H1 (cell line): ENCODE measurements around the gene GZMM. TPM values are rescaled to one million over a fixed set of nuclear protein-coding genes. Genes with fewer than 3 reads are reported as not detected.

Source experiments
- CTCF ChIA-PET: fragments of 300-600 bp; sonication (Branson Sonifier 250); formaldehyde crosslinking; loops from one replicate; lab custom pipeline; 2021; ENCODE audit not compliant: partially characterized antibody; lab: Charles Lee
- POLR2A ChIA-PET: fragments of 300-600 bp; sonication (Branson Sonifier 250); formaldehyde crosslinking; loops from one replicate; lab custom pipeline; 2021; ENCODE audit warnings: inconsistent platforms; ENCODE audit not compliant: partially characterized antibody; lab: Charles Lee
- DNase-seq, 2 experiments: peaks; one replicate each; pipeline versions ENCODE4 v3.0.0 to v3.0.0-alpha.2; 2010 to 2022; ENCODE audit warnings: low spot score in 2 of 2, low read depth in 1 of 2, mixed read lengths in 1 of 2
- FAIRE-seq: peaks from 2 replicates; lab custom pipeline; 2011; peaks lifted over from hg19 to GRCh38; lab: Jason Lieb, UNC
- H2AFZ ChIP-seq: 2 replicates; pipeline ENCODE4 v1.8.1; 2012; ENCODE audit warnings: low read length, inconsistent platforms
- H2AK5ac ChIP-seq: 2 replicates; pipeline ENCODE4 v1.6.1; 2013; ENCODE audit warnings: low read depth, low read length
- H2BK120ac ChIP-seq: replicated peaks from 2 replicates; pipeline ENCODE3; 2013; ENCODE audit warnings: low read depth, low read length, inconsistent platforms
- H2BK12ac ChIP-seq: 2 replicates; pipeline ENCODE4 v1.6.1; 2013; ENCODE audit warnings: low read depth, low read length
- H2BK15ac ChIP-seq: 2 replicates; pipeline ENCODE4 v1.6.1; 2013; ENCODE audit warnings: low read length
- H2BK20ac ChIP-seq: 2 replicates; pipeline ENCODE4 v1.6.1; 2013; ENCODE audit warnings: low read length
- H2BK5ac ChIP-seq: 2 replicates; pipeline ENCODE4 v1.6.1; 2013; ENCODE audit warnings: low read depth, low read length
- H3K14ac ChIP-seq: 2 replicates; pipeline ENCODE4 v1.6.1; 2013; ENCODE audit warnings: inconsistent platforms; ENCODE audit not compliant: insufficient read length
- H3K18ac ChIP-seq: 2 replicates; pipeline ENCODE4 v1.6.1; 2013; ENCODE audit warnings: low read length; ENCODE audit errors: extremely low read depth
- H3K23ac ChIP-seq: 2 replicates; pipeline ENCODE4 v1.6.1; 2013; ENCODE audit warnings: inconsistent platforms; ENCODE audit not compliant: insufficient read length
- H3K23me2 ChIP-seq: 2 replicates; pipeline ENCODE4 v1.6.1; 2013; ENCODE audit warnings: low read depth, low read length
- H3K27ac ChIP-seq: 2 replicates; pipeline ENCODE4 v1.6.1; 2011; ENCODE audit warnings: low read depth, low read length, inconsistent platforms
- H3K27me3 ChIP-seq, 4 experiments: replicated peaks in 1 of 4; 1 replicate in 1 of 4; 2 replicates in 3 of 4; pipeline versions ENCODE4 v1.6.1 to v1.8.1; 2011 to 2013; ENCODE audit warnings: low read length in 3 of 4, mild to moderate bottlenecking in 3 of 4, inconsistent platforms in 2 of 4, mixed read lengths in 2 of 4, moderate library complexity in 1 of 4; ENCODE audit not compliant: control insufficient read depth in 3 of 4, insufficient read depth in 3 of 4; ENCODE audit errors: extremely low read depth in 1 of 4
- H3K36me3 ChIP-seq, 4 experiments: 2 replicates each; pipeline versions ENCODE4 v1.6.1 to v1.8.1; 2011 to 2013; ENCODE audit warnings: mild to moderate bottlenecking in 4 of 4, low read length in 3 of 4, moderate library complexity in 2 of 4, control low read depth in 1 of 4, inconsistent platforms in 1 of 4; ENCODE audit not compliant: insufficient read depth in 4 of 4, control insufficient read depth in 2 of 4
- H3K4ac ChIP-seq: replicated peaks from 2 replicates; pipeline ENCODE3; 2013; ENCODE audit warnings: low read length, low read depth, mixed read lengths, inconsistent platforms; ENCODE audit not compliant: insufficient read length
- H3K4me1 ChIP-seq, 4 experiments: replicated peaks in 1 of 4; 1 replicate in 1 of 4; 2 replicates in 3 of 4; pipeline versions ENCODE4 v1.6.1 to v1.8.1; 2011 to 2013; ENCODE audit warnings: low read length in 3 of 4, inconsistent platforms in 2 of 4, mixed read lengths in 1 of 4; ENCODE audit not compliant: insufficient read depth in 4 of 4, control insufficient read depth in 3 of 4
- H3K4me2 ChIP-seq, 2 experiments: 2 replicates each; pipeline versions ENCODE4 v1.6.1 to v1.8.1; 2011 to 2013; ENCODE audit warnings: low read depth in 2 of 2, low read length in 2 of 2, control low read depth in 1 of 2, inconsistent platforms in 1 of 2, mild to moderate bottlenecking in 1 of 2; ENCODE audit not compliant: insufficient read depth in 1 of 2
- H3K4me3 ChIP-seq, 4 experiments: fragments of 200-600, 300-600 bp in 1 of 4; sonication (generic), shearing (Covaris generic), sonication (Bioruptor Twin) in 1 of 4; 2 replicates each; pipeline versions ENCODE4 v1.5.1 to v1.8.1; 2011 to 2016; ENCODE audit warnings: low read length in 4 of 4, low read depth in 3 of 4, control low read depth in 2 of 4, inconsistent platforms in 2 of 4, mild to moderate bottlenecking in 2 of 4, mixed read lengths in 1 of 4, moderate library complexity in 1 of 4; ENCODE audit not compliant: insufficient read depth in 2 of 4; ENCODE audit errors: extremely low read depth in 1 of 4
- H3K56ac ChIP-seq: replicated peaks from 2 replicates; pipeline ENCODE3; 2013; ENCODE audit warnings: low read depth, mild to moderate bottlenecking, mixed read lengths, low read length, inconsistent platforms; ENCODE audit not compliant: insufficient read length
- H3K79me1 ChIP-seq: 2 replicates; pipeline ENCODE4 v1.6.1; 2013; ENCODE audit warnings: low read depth, low read length, control low read depth
- H3K79me2 ChIP-seq, 2 experiments: 2 replicates each; pipeline versions ENCODE4 v1.6.1 to v1.8.1; 2012 to 2013; ENCODE audit warnings: low read length in 2 of 2, mild to moderate bottlenecking in 2 of 2, inconsistent platforms in 1 of 2; ENCODE audit not compliant: insufficient read depth in 2 of 2, control insufficient read depth in 1 of 2
- H3K9ac ChIP-seq, 4 experiments: replicated peaks in 1 of 4; 1 replicate in 1 of 4; 2 replicates in 3 of 4; pipeline versions ENCODE4 v1.6.1 to v1.8.1; 2011 to 2013; ENCODE audit warnings: low read depth in 3 of 4, low read length in 3 of 4, control low read depth in 2 of 4, mild to moderate bottlenecking in 2 of 4, moderate library complexity in 2 of 4, inconsistent platforms in 1 of 4; ENCODE audit errors: extremely low read depth in 1 of 4
- H3K9me3 ChIP-seq, 2 experiments: 2 replicates each; pipeline versions ENCODE4 v1.6.1 to v1.8.1; 2012 to 2013; ENCODE audit warnings: mild to moderate bottlenecking in 2 of 2, moderate library complexity in 2 of 2, control low read depth in 1 of 2, inconsistent platforms in 1 of 2, low read depth in 1 of 2, low read length in 1 of 2, mixed read lengths in 1 of 2; ENCODE audit not compliant: insufficient read depth in 2 of 2
- H4K20me1 ChIP-seq, 2 experiments: replicated peaks in 1 of 2; 2 replicates each; pipeline versions ENCODE3 to v1.8.1; 2011 to 2013; ENCODE audit warnings: inconsistent platforms in 2 of 2, low read length in 2 of 2, mild to moderate bottlenecking in 1 of 2; ENCODE audit not compliant: insufficient read depth in 2 of 2, control insufficient read depth in 1 of 2
- H4K5ac ChIP-seq: 2 replicates; pipeline ENCODE4 v1.6.1; 2013; ENCODE audit warnings: low read length, low read depth, mixed read lengths, inconsistent platforms; ENCODE audit not compliant: insufficient read length
- H4K8ac ChIP-seq: 2 replicates; pipeline ENCODE4 v1.8.0; 2013; ENCODE audit warnings: mild to moderate bottlenecking, moderate library complexity, low read length, inconsistent platforms; ENCODE audit not compliant: insufficient read depth; ENCODE audit errors: extremely low read depth
- H4K91ac ChIP-seq: replicated peaks from 2 replicates; pipeline ENCODE3; 2013; ENCODE audit warnings: low read length, mixed read lengths, inconsistent platforms; ENCODE audit not compliant: insufficient read length
- CBX5 ChIP-seq: fragments of 300-800, 300-1000 bp; sonication (generic); IDR thresholded peaks from 2 replicates; pipeline ENCODE4 v1.7.1; 2016; ENCODE audit warnings: antibody characterized with exemption, low read length, low read depth
- CREB1 ChIP-seq: IDR thresholded peaks from 2 replicates; pipeline ENCODE4 v1.6.1; 2012; ENCODE audit warnings: inconsistent platforms
- CTCF ChIP-seq, 3 experiments: IDR thresholded peaks; 1 replicate in 2 of 3; 2 replicates in 1 of 3; pipeline versions ENCODE4 v1.5.1 to v1.6.1; 2011; ENCODE audit warnings: low read length in 3 of 3, mild to moderate bottlenecking in 3 of 3, inconsistent platforms in 2 of 3, low read depth in 1 of 3, moderate library complexity in 1 of 3; ENCODE audit not compliant: insufficient read depth in 1 of 3; ENCODE audit errors: control extremely low read depth in 1 of 3
- GTF2F1 ChIP-seq: IDR thresholded peaks from 2 replicates; pipeline ENCODE4 v1.6.1; 2012; ENCODE audit warnings: low read depth, low read length, improper control_type of control experiment, borderline replicate concordance
- KDM4A ChIP-seq: IDR thresholded peaks from one replicate; pipeline ENCODE4 v1.7.1; 2012; ENCODE audit warnings: low read depth, mild to moderate bottlenecking, moderate library complexity, low read length, inconsistent platforms; ENCODE audit not compliant: severe bottlenecking
- KDM5A ChIP-seq: fragments of 200-600 bp; IDR thresholded peaks from 2 replicates; pipeline ENCODE4 v1.7.1; 2012; ENCODE audit warnings: mild to moderate bottlenecking, low read length, inconsistent platforms, mixed read lengths
- NANOG ChIP-seq: IDR thresholded peaks from 2 replicates; pipeline ENCODE4 v1.6.1; 2011; ENCODE audit warnings: low read length, low read depth, mild to moderate bottlenecking, inconsistent platforms; ENCODE audit not compliant: insufficient read depth, poor library complexity, severe bottlenecking
- SIX5 ChIP-seq: IDR thresholded peaks from 2 replicates; pipeline ENCODE4 v1.6.1; 2011; ENCODE audit warnings: mild to moderate bottlenecking, low read depth, low read length
- TAF1 ChIP-seq: IDR thresholded peaks from 2 replicates; pipeline ENCODE4 v1.6.1; 2011; ENCODE audit warnings: mild to moderate bottlenecking, low read depth, low read length
- TCF12 ChIP-seq: IDR thresholded peaks from 2 replicates; pipeline ENCODE4 v1.6.1; 2011; ENCODE audit warnings: low read depth, mild to moderate bottlenecking, low read length
- TEAD4 ChIP-seq: IDR thresholded peaks from 2 replicates; pipeline ENCODE4 v1.6.1; 2012; ENCODE audit warnings: low read depth, low read length, inconsistent platforms, mixed read lengths
- WGBS, 2 experiments: shearing (Covaris generic) in 1 of 2; methylation state at CpG; one replicate each; pipeline versions ENCODE4 v1.1.6 to v1.1.7; 2013 to 2015; ENCODE audit warnings: low lambda C conversion rate in 2 of 2, mixed read lengths in 2 of 2, inconsistent platforms in 1 of 2, low coverage in 1 of 2, missing lambda C conversion rate in 1 of 2; ENCODE audit not compliant: insufficient replicate concordance in 2 of 2, insufficient coverage in 1 of 2, insufficient read length in 1 of 2; ENCODE audit errors: extremely low coverage in 1 of 2, missing lambda C conversion rate in 1 of 2; 5-methylcytosine and 5-hydroxymethylcytosine counted together
- polyA plus RNA-seq, 7 experiments: library from polyadenylated mRNA; depleted of rRNA in 3 of 7; stranded (reverse) in 5 of 7; unstranded in 2 of 7; fragments of >200 nt in 5 of 7; fragments of 200-250 nt in 2 of 7; gene quantifications; 1 replicate in 5 of 7; 2 replicates in 1 of 7; 4 replicates in 1 of 7; pipeline versions ENCODE4 v1.2.1 to v1.2.3, GENCODE V29; 2011 to 2013; ENCODE audit warnings: missing spikeins in 2 of 7, mixed read lengths in 2 of 7
- total RNA-seq: library from RNA; stranded (reverse); fragmentation: NEBNext Ultra II Directional; extraction: Animal tissue kit (Norgen Biotek cat#: 25700); gene quantifications from 2 replicates; pipeline ENCODE4 v1.2.1, GENCODE V29; 2021

GZMM gene
- total and polyA plus RNA-seq, 2 of the 8 experiments (the other 6 are each of a cell fraction or from before 2014, with no cell fraction given) = 0.09 to 0.32 TPM

GRCh38 chr19:525029-525428 is 18.8 kb upstream of the GZMM start:
- Histone ChIP-seq H4K5ac (no peak overlapping the region), H3K79me2 (no peaks in the 10 kb centered on the region), H3K4me1 (peaks cover 0 to 3% (median 0%) of the 10 kb centered on the region in 4 experiments; a peak in 2 of 7 replicates), H2BK5ac (peak overlapping the region; percentile 32; the same call in 1 of the 2 replicates), H3K23ac (no peak overlapping the region), H4K8ac (no peak overlapping the region), H2BK15ac (peak overlapping the region; percentile 81; the same call in 1 of the 2 replicates), H3K4me2 (no peak overlapping the region), H2BK12ac (peak overlapping the region; percentile 39; the same call in 1 of the 2 replicates), H2BK20ac (0 out of 2 replicates have a peak overlapping the region, but pooled peaks have one; percentile 18), H4K20me1 (no peaks in the 10 kb centered on the region), H3K79me1 (no peaks in the 10 kb centered on the region), H3K36me3 (peaks cover 0 to under 1% (median 0%) of the 10 kb centered on the region in 4 experiments; a peak in 1 of 8 replicates), H3K23me2 (0 out of 2 replicates have a peak, but pooled peaks cover 2% of the 10 kb centered on the region), H3K14ac (no peak overlapping the region), H2BK120ac (no peak overlapping the region), H3K27ac (no peak overlapping the region), H3K56ac (no peak overlapping the region), H2AK5ac (no peak overlapping the region), H3K4me3 (no peak overlapping the region), H3K9ac (no peak overlapping the region), H3K4ac (no peak overlapping the region), H3K18ac (peak overlapping the region; percentile 38; the same call in 1 of the 2 replicates), H2AFZ (no peak overlapping the region), H3K27me3 (peaks cover 0 to under 1% (median 0%) of the 10 kb centered on the region in 4 experiments; a peak in 1 of 7 replicates), H4K91ac (peak overlapping the region; percentile 73), H3K9me3 (peaks cover 10 to 19% of the 10 kb centered on the region in 2 experiments; a peak in 2 of 4 replicates)
- POLR2A ChIA-PET = interaction anchor here (1.3 to 3.1 kb wide), 2 partner anchors 8 to 52 kb away, joined by 5 to 10 read pairs; no protein-coding TSS in a partner anchor
- CTCF ChIA-PET = interaction anchor here (1.3 to 2.5 kb wide), 3 partner anchors 8 to 30 kb away, joined by 3 to 13 read pairs (median 6); no protein-coding TSS in a partner anchor
- WGBS, 2 experiments = 73% methylated on average over 11 of the region's 18 CpGs; no CpG with 5 or more reads in 1 of the 2 experiments
- no peak for FAIRE-seq
- DNase-seq = no peak
- TF ChIP-seq CREB1 (no peak), NANOG (no peak), CBX5 (no peak), GTF2F1 (no peak), TCF12 (no peak), TAF1 (no peak), KDM5A (no peak), SIX5 (no peak), KDM4A (no peak), TEAD4 (no peak), CTCF (IDR thresholded peaks at IDR 0.05; ENCODE audit: control extremely low read depth in 1 of 3, insufficient read depth in 1 of 3, low read depth in 1 of 3, low read length in 3 of 3) (no peak)
